Stimulated activated CD4-positive, alpha-beta T cell treated with anti-CD3 and anti-CD28 coated beads, Interleukin-12 subunit alpha, Interleukin-12 subunit beta, amount 100 ng/mL, for 24 hours (primary cell): ENCODE results near the gene BCAS3.

Source experiments
- DNase-seq, 2 experiments: peaks; one replicate each; pipeline ENCODE4 v3.0.0-alpha.2; 2020; ENCODE audit warnings: low read depth in 2 of 2

BCAS3 gene

GRCh38 chr17:61251939-61252865, 574.6 kb downstream of the BCAS3 start:
- no peak for DNase-seq

GRCh38 chr17:61253362-61253761, 575.7 kb downstream of the BCAS3 start:
- no peak for DNase-seq

DNA sequence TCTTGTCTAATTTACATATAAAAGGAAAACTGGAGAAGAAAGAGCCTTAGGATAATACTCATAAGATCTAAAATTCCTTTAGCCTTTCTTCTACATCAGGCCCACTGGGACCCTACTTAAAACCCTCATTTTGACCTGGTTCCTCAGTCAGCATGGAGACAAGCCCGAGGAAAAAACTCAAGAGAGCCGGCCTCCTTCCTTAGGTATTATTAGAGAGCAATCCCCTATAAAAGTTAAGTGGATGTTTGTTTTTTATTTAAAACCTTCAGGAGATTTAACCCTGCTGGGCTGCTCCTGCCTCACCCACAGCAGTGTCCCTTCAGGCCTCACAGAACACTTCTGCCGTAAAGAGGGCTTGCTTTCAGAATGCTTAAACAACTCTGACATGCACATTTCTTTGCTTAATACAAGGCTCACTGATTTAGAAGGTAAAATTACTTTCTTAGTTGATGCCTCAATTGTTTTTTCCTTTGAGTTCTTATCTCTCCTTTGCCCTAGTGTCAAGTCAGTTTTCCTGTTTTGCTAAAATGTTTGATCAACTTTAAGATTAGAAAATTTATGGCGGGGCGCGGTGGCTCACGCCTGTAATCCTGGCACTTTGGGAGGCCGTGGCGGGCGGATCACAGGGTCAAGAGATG, 576.4 kb downstream of the BCAS3 start:
- no peak for DNase-seq

GRCh38 chr17:61254904-61255303, 577.3 kb downstream of the BCAS3 start:
- DNase-seq: no peak

DNA sequence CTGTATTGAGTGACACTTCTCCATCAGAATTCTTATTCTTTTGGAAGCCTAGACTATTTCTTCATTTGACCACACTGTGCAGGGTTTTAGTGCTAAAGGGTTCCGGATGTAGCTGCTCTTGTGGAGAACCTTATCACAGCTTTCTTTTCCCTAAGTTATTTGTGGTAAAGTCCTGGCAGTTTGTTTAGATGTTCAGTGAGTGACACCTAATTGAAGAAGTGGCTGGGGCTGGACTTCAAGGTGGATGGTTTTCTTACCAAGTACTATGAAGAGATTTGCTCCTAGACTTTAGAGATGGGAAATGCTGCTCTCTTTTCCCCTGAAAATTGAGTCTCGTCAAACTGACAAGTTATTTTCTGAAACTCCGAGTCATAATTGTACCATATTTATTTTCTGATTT, 578.0 kb downstream of the BCAS3 start:
- no peak for DNase-seq

DNA sequence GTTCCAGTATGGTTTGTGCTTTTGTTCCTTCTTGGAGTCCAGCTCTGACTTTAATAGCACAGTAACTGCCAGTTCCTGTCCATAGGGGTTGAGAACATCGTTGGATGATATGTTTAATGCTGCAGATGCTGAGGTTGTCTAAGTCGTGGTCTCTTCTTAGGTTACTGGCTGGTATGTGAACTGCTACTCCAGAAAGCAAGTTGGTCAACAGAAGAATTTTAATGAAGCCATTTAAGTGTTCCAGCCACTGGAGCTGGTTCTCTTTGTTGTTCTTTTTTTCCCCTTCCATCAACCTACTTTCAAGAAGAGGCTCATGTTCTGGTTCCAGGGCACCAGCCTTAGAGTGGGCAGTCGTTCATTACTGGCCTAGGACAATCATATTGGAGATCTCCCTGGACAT, 581.7 kb downstream of the BCAS3 start:
- no peak for DNase-seq

DNA sequence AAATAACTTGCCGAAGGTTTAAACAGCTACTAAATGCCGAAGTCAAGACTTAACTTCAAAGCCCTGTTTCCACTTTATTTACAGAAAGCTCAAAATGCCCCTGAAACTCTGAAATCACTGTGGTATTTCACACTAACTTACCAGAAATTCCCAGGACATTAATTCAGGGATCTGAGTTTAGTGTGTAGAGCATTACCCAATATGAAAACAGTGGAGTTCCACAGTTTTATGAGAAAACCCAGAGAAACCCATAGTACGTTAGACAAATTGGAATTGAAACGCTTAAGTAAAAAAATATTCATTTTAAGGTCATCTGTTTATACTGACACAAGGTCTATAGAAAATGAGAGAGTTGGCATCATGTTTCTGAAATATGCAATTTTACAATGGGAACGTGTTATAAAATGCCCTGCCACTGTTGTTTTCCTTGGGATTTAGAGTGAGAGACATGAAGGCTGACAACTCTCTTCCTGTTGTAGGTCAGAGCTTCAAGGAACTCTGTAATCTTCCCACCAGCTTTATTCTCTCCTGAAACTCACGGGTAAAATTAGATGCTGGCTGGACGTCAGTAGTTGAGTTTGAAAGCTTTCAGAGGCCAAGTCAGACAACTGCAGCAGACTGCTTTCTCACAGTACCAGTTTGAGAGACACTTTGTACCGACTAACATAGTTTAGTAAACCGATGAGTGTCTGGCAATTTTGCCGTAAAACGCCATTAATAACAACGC, 582.6 kb downstream of the BCAS3 start:
- DNase-seq: no peak

DNA sequence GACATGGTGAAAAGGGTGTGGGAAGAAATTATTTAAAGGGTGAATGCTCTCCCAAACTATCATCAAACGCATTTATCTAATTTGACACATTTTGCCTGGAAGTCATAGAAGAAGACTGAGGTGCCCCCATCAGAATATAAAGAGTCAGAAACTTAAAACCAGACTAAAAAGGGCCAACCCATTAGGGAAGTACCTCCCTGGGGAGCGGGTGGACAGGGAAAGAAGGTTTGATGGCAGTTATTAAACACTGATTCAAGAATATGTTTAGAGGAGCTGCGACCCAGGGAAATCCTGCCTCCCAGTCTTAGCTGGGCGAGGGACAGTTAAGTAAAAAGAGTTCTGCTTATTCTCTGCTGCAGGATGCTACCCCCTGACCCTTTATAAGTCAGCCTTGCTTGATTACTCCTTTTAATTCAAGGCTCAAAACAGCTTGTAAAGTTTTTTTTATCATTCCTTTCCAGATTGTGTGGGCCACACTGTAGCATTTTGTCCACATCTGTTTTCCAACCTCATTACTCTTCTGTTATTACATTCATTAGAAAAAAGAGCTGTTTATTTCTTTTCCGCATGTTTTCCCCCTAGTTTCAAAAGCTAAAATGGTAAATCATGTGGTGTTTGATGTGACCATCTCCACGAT, 583.5 kb downstream of the BCAS3 start:
- DNase-seq: no peak

DNA sequence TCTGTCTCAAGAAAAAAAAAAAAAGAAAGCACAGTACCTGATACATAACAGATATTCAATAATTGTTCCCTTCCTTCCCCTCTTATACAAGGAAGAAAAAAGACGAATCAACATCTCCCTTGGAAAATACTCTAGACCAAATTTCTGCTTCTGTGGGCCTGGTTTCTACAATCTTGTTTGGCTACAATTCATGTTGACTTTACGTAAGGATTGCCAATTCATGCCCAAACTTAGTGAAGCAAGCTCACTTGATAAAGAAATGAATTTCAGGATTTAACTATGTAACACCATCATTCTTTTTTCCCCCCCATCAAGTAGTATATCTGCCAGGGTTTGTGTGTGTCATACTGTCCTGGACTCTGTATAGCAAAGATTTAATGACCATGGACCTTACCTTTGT, 587.7 kb downstream of the BCAS3 start:
- no peak for DNase-seq

DNA sequence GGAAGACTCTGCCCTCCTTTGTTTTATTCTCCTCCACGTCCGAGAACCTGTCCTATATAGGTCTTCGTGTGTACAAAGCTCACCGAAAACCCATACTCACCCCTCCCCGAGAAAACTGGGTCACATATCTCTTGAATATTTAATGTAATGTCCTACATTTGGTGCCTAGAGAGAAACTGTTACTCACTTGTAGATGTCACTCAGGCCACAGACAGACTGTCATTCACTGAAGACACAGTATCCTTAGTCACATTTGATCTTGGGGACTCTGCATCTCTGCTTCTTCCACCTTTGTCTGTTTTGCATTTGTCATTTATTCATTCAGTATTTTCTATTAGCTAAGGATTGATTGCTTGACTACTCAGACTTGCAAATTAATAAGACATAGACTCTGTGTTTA, 590.2 kb downstream of the BCAS3 start:
- no peak for DNase-seq

GRCh38 chr17:61275395-61275794, 597.7 kb downstream of the BCAS3 start:
- DNase-seq: no peak

DNA sequence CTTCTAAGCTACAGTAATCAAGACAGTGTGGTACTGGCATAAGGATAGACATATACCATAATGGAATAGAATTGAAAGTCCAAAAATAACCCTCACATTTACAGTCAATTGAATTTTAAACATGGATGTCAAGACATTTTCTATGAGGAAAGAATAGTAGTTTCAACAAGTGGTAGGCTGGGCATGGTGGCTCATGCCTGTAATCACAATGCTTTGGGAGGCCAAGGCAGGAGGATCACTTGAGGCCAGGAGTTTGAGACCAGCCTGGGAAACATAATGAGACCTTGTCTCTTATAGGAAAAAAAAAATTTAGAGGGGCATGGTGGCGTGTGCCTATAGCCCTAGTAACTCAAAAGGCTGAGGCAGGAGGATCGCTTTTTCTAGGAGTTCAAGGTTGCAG, 599.2 kb downstream of the BCAS3 start:
- no peak for DNase-seq

- no peak for DNase-seq
Observed at GRCh38 chr17:61279476-61280145, 602.0 kb downstream of the BCAS3 start.

GRCh38 chr17:61280338-61280737, 602.7 kb downstream of the BCAS3 start:
- DNase-seq: no peak

- DNase-seq: no peak
Observed at GRCh38 chr17:61280851-61281250, 603.2 kb downstream of the BCAS3 start.

DNA sequence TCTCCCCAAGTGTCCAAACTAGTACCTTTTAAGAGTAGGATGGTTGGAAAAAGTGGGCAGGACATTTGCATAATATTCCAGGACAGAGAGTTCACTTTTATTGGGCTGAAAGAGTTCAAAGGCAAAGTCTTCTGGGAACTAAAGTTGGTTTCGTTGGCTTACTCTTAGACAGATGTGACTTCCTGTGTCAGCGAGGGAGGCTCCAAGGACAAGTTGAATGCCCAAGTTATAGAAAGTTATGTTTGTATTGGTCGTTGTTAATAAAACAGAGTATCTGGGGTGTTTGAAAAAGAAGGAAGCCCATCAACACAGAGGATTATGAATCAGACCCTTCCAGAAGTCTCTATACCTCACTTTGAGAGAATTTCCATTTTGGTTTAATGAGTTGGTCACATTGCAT, 604.7 kb downstream of the BCAS3 start:
- no peak for DNase-seq

GRCh38 chr17:61283043-61283442, 605.4 kb downstream of the BCAS3 start:
- DNase-seq: no peak

DNA sequence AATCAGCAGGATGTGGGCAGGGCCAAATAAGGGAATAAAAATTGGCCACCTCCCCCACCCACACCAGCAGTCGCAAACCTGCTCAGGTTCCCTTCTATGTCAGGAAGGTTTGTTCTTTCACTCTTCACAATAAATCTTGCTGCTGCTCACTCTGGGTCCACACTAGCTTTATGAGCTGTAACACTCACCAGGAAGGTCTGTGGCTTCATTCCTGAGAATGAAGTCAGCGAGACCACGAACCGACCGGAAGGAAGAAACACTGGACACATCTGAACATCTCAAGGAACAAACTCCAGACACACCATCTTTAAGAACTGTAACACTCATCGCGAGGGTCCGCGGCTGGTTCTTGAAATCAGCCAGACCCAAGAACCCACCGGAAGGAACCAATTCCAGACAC, 606.5 kb downstream of the BCAS3 start:
- no peak for DNase-seq

- no peak for DNase-seq
Observed at GRCh38 chr17:61284746-61285145, 607.1 kb downstream of the BCAS3 start.

DNA sequence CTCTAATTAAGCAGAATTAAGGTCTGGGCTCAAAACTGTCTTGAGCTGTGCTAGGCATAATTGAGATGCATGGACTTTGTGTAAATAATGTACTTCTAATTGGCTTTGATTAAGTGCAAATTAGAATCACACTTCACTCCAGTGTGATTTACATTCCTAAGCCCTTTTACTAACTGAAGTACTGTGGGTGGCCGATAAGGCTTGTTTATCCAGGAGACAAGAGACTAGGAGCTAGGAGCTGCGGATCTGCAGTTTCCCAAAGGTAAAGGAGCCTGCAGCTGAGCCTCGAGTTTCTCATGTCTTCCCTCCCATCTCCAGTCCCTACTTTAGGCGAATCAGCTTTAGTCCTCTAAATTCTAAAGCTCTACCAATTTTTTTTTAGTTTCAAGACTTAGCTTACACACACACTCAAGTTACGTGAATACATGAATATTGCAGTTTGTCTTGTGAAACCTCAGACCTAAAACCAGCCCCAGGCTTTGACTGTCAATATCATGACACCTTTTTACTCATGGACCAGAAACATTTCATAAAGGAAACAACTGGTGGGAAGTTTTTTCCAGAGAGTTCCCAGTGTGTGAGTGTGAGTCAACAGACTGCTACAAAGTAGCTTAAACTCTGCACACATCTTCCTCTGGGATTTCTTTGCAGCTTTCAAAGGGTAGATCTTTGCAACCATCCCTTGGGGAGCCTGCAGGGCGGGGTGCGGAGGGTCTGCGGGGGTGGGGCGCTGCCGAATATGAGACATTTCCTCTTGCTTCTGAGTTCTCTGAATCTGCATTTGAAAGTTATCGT, 608.1 kb downstream of the BCAS3 start:
- DNase-seq: peak in 1 of 2 experiments; percentile 16

DNA sequence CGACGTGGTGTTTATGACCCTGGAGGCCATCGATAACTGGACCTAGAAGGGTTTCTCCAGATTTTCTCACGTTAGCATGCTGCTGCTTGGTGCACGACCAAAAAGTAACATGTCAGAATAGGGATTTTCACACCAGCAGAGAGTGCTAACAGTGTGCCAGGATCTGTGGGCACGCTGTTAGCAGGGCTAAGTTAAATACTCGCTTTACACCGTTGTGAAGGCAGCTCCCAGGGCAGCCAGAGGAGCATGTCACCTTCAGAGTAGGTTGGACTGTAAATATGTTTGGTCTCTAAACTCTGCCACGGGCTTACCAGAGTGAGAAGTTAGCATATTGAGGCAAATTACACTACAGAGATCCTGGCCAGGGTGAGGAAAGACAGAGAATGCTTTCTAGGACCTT, 608.8 kb downstream of the BCAS3 start:
- no peak for DNase-seq
